HG03045 (cell line): ENCODE measurements around the gene BLID.

Source experiments
- ATAC-seq: cut with Tn5 transposase; IDR thresholded peaks from one replicate; pipeline ENCODE4 v1.9.1; 2021; ENCODE audit warnings: mild to moderate bottlenecking, moderate library complexity; ENCODE audit not compliant: unreplicated experiment

The BLID gene

DNA sequence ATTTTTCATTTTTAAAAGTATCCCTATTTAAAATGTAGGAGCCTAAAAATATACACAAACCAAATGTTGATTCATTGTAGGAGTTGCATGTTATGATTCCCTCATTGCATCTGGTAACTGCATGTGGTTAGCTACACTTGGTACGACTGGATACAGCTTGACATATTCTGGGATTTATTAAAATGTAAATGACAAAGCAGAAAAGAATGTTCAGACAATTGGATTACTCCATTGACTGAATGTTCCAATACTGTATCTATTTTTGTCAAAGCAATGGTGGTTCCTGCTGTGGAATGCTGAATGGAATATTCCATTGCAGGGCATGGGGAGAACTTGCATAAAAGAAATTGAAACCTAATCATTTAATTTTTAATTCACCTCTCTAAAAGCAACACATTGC lies 30.8 kb downstream of the BLID start:
- ATAC-seq: no peak

DNA sequence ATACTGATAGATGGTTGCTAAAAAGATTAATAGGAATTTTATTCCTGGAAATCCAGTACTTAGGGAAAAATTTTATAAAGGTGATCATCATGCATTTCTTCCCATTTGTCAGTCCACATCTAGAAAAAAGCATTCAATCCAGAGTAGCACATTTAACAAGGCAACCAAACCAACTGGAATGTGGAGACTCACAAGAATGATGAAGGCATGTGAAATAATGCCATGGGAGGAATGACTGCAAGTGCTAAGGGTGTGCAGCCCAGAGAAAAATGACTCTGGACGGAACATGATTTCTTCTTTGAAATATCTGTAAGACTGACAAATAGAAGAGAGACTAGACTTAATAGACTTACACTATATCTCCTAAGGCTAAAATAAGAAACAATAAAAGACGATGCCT lies 33.8 kb downstream of the BLID start:
- no peak for ATAC-seq

DNA sequence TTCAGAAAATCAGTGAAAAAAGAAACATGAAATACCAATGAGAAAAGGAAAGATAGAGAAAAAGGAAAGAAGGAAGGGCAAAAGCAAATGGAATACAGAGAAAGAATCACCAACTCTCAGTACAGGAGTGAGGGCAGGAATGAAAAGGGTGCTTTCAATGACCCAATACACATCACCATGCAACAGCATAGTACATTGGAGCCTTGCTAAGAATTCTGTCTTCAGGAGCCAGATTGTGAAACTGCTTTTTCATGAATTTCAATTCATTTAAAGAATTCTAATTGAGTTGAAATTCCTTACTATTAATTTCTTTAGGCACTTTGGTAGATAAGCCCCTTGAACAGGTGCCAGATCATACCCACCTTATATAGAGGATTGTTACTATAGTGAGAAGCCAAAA lies 34.9 kb downstream of the BLID start:
- no peak for ATAC-seq

DNA sequence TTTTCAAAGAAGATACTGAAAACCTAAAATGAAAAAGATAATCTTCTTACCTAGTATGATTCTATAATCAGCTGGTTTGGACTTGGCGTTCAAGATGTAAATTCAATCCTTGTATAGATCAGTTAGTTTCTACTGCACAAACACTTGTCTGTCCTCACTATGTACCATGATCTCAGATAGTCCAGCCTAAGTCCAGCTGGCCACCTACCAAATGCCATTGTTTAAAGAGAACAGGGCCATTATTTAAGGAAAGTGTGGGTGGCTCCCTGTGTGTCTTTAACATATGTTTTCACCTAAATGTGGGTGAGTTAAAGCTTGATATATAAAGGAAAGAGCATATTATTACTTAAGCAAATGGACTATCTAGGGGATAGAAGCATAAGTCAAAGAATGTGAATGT lies 38.6 kb downstream of the BLID start:
- no peak for ATAC-seq

DNA sequence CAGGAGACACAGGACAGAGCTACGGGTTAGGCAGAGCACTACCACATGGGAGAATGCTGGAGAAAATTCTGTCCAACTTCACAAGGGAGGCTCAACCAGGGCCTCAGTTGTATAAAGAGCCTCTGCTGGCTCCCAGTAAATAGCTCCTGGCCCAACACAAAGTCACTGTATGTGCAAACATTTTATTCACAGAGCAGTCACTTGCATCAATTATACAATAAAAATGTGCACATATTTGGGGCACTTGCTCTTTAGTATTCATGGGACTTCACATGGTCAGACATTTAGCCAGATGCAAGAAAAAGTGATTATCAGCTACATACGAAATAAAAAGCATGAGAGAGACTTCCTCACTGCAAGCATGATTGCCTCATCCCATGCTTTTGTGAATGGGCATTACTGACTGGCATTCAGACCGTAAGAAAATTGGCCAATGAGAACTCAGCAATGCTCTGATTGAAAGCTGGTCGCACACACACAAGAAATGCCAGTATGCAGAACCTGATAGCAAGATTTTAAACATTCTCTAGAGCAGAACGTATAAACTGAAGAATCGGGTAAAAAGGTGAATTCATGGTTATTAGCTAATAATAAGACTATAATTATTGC lies 39.4 kb downstream of the BLID start:
- no peak for ATAC-seq

DNA sequence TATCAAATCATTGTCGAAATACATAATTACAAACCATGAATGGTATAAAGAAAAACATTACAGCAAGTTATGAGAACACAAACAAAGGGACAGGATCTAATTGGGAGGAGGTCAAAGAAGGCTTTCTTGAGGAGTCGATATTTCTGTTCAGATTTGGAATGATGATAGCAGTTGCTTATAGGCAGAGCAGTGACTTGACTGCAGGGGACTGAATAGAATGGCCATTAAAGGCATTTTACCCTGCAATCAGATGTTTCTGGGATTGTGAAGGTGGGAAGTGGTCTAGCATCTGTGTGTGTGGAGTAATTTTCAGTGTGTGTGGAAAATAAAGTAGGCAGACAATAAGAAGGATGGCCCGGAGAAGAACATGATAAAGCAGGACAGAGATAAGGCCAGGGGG lies 41.0 kb downstream of the BLID start:
- ATAC-seq: no peak

DNA sequence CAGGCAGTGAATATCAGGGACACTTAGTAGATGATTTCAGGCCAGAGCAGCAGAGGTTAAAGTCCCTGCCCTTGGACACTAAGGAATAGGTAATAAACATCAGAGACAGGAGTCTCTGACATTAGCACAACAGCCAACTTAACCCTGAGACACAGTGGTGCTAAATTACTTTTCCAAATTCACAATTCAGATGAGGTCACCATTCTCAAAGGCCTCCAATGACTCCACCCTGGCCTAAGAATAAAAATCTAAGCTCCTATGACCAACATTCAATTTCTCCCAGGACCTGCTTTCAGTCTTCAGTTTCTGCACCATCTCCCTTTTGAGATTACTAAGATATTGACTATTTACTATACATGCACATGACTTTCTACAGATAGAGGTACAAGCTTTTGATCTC lies 42.0 kb downstream of the BLID start:
- no peak for ATAC-seq

DNA sequence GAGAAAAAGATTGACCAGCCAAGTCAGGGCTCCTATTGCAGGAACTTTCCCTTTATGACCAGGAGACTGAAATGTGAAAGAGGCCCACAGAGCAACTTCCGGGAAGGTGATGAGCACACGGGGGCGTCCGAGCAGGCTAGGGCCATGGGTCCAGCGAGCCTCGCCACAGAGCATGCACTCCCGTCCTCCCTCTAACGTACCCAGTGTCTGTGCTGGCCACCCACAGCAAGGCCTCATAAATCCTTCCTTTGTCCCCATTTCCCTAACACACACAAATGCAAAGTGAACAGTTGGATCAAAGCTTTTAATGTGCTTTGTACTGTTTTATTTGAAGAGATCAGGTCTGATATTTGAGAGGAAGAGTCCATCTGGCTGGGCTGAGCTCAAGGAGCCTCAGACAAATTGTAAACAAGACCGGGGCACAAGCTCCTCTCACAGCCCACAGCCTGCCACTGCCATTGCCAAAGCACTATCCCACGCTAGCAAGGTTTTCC lies 44.3 kb downstream of the BLID start:
- no peak for ATAC-seq

DNA sequence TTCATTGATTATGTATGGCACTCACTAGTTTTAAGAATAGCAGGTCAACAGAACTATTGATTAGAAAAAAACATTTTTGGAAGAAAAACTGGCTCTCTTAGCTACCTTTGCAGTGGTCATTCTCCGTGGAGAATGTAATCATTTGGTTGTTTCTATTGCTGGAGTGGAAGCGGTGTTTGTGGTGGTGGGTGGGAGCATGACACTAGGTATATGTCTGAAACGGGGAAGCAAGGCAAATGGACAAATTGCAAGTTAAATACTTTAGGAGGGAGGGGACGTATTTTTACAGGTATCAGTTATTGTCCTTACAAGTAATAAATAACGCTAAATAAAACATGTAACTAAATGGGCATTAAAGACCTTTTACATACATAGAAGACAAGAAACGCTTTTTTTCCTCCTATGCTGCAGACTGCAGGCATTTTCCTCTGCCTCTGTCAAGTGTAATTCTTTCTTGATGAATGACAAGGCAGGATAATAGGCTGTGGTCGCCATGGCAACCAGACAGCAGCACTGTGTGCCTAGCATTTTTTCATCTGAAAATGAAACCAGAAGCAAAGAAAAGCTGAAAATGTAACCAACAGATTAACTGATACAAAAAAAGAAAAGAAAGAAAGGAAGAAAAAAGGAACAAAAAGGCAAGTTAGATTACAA lies 46.2 kb downstream of the BLID start:
- no peak for ATAC-seq

DNA sequence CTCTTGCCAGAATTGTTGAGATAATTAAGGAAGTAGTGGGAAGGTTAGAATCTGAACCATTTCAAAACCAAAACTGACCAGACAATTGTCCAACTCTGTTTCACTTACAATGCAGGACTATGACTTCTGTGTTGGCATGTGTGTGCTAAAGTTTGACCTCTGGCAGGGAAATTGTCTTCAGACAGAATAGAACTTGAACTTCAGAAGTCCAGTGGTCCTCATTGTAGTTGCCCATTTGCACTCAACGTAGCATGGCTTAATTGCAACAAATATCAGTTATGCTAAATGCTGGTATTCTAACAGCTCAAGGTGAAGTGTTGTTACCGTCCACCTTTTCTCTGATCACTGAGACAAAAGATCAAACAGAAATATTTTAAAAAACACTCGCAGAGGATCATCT lies 47.2 kb downstream of the BLID start:
- ATAC-seq: no peak

DNA sequence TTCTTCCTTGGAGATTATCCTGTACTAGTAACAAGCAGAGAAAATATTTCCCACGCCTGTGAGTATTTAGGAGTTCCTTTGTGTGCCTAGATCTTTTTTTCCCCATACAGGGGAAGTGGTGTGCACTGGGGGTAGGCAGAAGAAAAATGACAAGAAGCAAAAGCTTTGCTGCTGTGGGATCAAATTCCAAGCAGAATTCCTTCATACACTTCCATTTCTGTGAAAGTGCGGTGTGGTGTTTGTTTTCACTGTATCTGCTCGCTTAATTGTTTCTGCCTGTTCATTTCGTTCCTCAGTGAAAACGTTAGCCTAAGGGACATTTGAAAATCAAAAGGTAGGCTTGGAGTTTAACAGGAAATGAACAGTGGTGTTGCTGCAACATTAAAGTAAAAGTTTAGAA lies 47.9 kb downstream of the BLID start:
- ATAC-seq: no peak
